HG03342 (cell line): ENCODE results near the gene RASSF8.

Experiments used
- ATAC-seq: cut with Tn5 transposase; IDR thresholded peaks from one replicate; pipeline ENCODE4 v1.9.1; 2021; ENCODE audit warnings: mild to moderate bottlenecking, moderate library complexity; ENCODE audit not compliant: unreplicated experiment

The RASSF8 gene

GRCh38 chr12:26100666-26101349, 142.3 kb downstream of the RASSF8 start:
- ATAC-seq, result no peak

- no peak for ATAC-seq
These were observed 142.9 kb downstream of the RASSF8 start for GRCh38 chr12:26101350-26101734.

GRCh38 chr12:26101763-26102162, 143.3 kb downstream of the RASSF8 start:
- ATAC-seq, result no peak

GRCh38 chr12:26102953-26103352, 144.5 kb downstream of the RASSF8 start:
- ATAC-seq, result no peak

GRCh38 chr12:26106347-26106746, 147.9 kb downstream of the RASSF8 start:
- no peak for ATAC-seq

GRCh38 chr12:26108915-26109314, 150.4 kb downstream of the RASSF8 start:
- no peak for ATAC-seq

GRCh38 chr12:26109343-26109881, 150.9 kb downstream of the RASSF8 start:
- no peak for ATAC-seq

- no peak for ATAC-seq
These were observed 153.8 kb downstream of the RASSF8 start for GRCh38 chr12:26112232-26112631.

GRCh38 chr12:26112703-26113147, 154.2 kb downstream of the RASSF8 start:
- no peak for ATAC-seq

GRCh38 chr12:26113181-26113654, 154.7 kb downstream of the RASSF8 start:
- ATAC-seq, result no peak

- peak; percentile 59 for ATAC-seq
These were observed 155.6 kb downstream of the RASSF8 start for GRCh38 chr12:26113853-26114719.

GRCh38 chr12:26114720-26115401, 156.4 kb downstream of the RASSF8 start:
- no peak for ATAC-seq

GRCh38 chr12:26116829-26117715, 158.6 kb downstream of the RASSF8 start:
- ATAC-seq, result no peak

GRCh38 chr12:26118308-26118707, 159.8 kb downstream of the RASSF8 start:
- no peak for ATAC-seq

GRCh38 chr12:26119391-26119989, 161.0 kb downstream of the RASSF8 start:
- ATAC-seq, result no peak

GRCh38 chr12:26120561-26121274, 162.2 kb downstream of the RASSF8 start:
- ATAC-seq, result no peak

- no peak for ATAC-seq
These were observed 163.0 kb downstream of the RASSF8 start for GRCh38 chr12:26121323-26122060.

- no peak for ATAC-seq
These were observed 163.7 kb downstream of the RASSF8 start for GRCh38 chr12:26122061-26122680.
